ENCODE data around the gene ADGRG7. TPM values are rescaled to one million over a fixed set of nuclear protein-coding genes. Genes with fewer than 3 reads are reported as not detected.
"Not testable (repeated sequence)": the region's sequence is repeated elsewhere in the genome, so short reads cannot be mapped to it uniquely, and the experiment has no call there.

The ADGRG7 gene
- total RNA-seq, 6 experiments from 2014 or later = 1.9 to 27.2 (median 21.8) TPM

- Histone ChIP-seq H3K4me3 (no peak overlapping the region), H3K9me3 (no peaks in the 10 kb centered on the region), H3K4me1 (peaks cover 0 to 13% (median 0%) of the 10 kb centered on the region in 4 donors), H3K27me3 (no peaks in the 10 kb centered on the region), H3K36me3 (peaks cover 0 to 11% (median 1%) of the 10 kb centered on the region in 4 donors), H3K27ac (no peak overlapping the region)
- ATAC-seq = no peak
- WGBS (ENCODE audit: insufficient coverage, low coverage, low lambda C conversion rate, missing lambda C conversion rate) = 100% methylated on average over 1 of the region's 1 CpG
- no peak for TF ChIP-seq CTCF (IDR thresholded peaks at IDR 0.05)
- TF ChIP-seq POLR2A (IDR thresholded peaks at IDR 0.05) = no peak
- DNase-seq = no peak
- intact Hi-C loops (cut with DNase I) = no loop called here
These were observed 38.3 kb downstream of the ADGRG7 start for GRCh38 chr3:100647657-100648056.

- WGBS (ENCODE audit: insufficient coverage, low coverage, low lambda C conversion rate, missing lambda C conversion rate) = 17% methylated on average over 4 of the region's 4 CpGs
- ATAC-seq (peak in 3 of 4 donors; percentile 35 to 89 (median 74)), DNase-seq (no peak)
- no peak for TF ChIP-seq POLR2A (IDR thresholded peaks at IDR 0.05)
- TF ChIP-seq CTCF (IDR thresholded peaks at IDR 0.05) = peak in 2 of 4 donors; percentile 5 to 11
- Histone ChIP-seq H3K27ac (peak overlapping the region in 1 of 3 donors; percentile 40), H3K4me3 (no peak overlapping the region), H3K4me1 (peaks cover 0 to 9% (median 0%) of the 10 kb centered on the region in 4 donors), H3K36me3 (peaks cover 0 to 6% (median 1%) of the 10 kb centered on the region in 4 donors), H3K9me3 (no peaks in the 10 kb centered on the region), H3K27me3 (no peaks in the 10 kb centered on the region)
- intact Hi-C loops (cut with DNase I) = no loop called here
These were observed 41.5 kb downstream of the ADGRG7 start for GRCh38 chr3:100650651-100651619.

GRCh38 chr3:100653604-100654294, 44.3 kb downstream of the ADGRG7 start:
- 90% methylated on average over 13 of the region's 13 CpGs for WGBS (ENCODE audit: insufficient coverage, low coverage, low lambda C conversion rate, missing lambda C conversion rate)
- H3K4me3 ChIP-seq = no peak overlapping the region
- H3K27ac ChIP-seq = no peak overlapping the region
- DNase-seq = no peak
- H3K4me1 ChIP-seq = peaks cover 0 to 6% (median 0%) of the 10 kb centered on the region in 4 donors
- H3K27me3 ChIP-seq = no peaks in the 10 kb centered on the region
- no peak for TF ChIP-seq CTCF (IDR thresholded peaks at IDR 0.05)
- TF ChIP-seq POLR2A (IDR thresholded peaks at IDR 0.05) = no peak
- H3K36me3 ChIP-seq = peaks cover 0 to 6% (median 0%) of the 10 kb centered on the region in 4 donors
- ATAC-seq = no peak
- no peaks in the 10 kb centered on the region for H3K9me3 ChIP-seq
- intact Hi-C loops (cut with DNase I) = no loop called here

- Histone ChIP-seq H3K4me3 (no peak overlapping the region), H3K9me3 (no peaks in the 10 kb centered on the region), H3K27ac (no peak overlapping the region), H3K36me3 (peaks cover 0 to 12% (median 2%) of the 10 kb centered on the region in 4 donors), H3K27me3 (no peaks in the 10 kb centered on the region), H3K4me1 (no peaks in the 10 kb centered on the region)
- no peak for TF ChIP-seq CTCF (IDR thresholded peaks at IDR 0.05)
- no peak for TF ChIP-seq POLR2A (IDR thresholded peaks at IDR 0.05)
- no peak for DNase-seq
- 44% methylated on average over 2 of the region's 2 CpGs for WGBS (ENCODE audit: insufficient coverage, low coverage, low lambda C conversion rate, missing lambda C conversion rate)
- intact Hi-C loops (cut with DNase I) = no loop called here
- ATAC-seq = no peak
These were observed 47.5 kb downstream of the ADGRG7 start for GRCh38 chr3:100656945-100657344.

GRCh38 chr3:100661294-100661693, 51.9 kb downstream of the ADGRG7 start:
- H3K4me3 ChIP-seq; DNase-seq; H3K27ac ChIP-seq; H3K9me3 ChIP-seq; ATAC-seq; H3K27me3 ChIP-seq; intact Hi-C loops (cut with DNase I); H3K4me1 ChIP-seq: not testable (repeated sequence)
- peaks cover 0 to 15% (median 2%) of the 10 kb centered on the region in 4 donors for H3K36me3 ChIP-seq
